NK-92 (cell line): ENCODE data around the gene APLP2.

Source experiments
- DNase-seq: peaks from one replicate; lab custom pipeline; 2025; ENCODE audit not compliant: unreplicated experiment; lab: John Stamatoyannopoulos, UW

The APLP2 gene

DNA sequence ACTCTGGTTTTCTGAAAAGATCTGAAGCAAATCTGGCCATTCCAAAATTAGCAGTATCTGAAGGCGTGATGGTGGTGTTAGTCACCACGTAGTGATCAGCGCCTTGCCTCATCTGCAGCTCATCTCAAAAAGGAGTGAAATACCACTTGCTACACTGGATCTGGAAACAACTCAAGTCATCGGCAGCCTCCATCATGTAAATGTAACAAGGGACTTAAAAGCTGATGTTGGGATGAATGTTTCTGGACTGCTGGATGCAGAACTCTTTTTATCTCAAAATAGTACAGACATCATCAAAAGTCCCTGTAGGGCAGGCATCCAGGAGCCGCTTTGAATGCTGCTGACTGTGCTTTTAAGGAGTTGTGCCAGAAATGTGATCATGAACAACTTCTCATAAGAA, 14.1 kb upstream of the APLP2 start:
- DNase-seq: no peak

DNA sequence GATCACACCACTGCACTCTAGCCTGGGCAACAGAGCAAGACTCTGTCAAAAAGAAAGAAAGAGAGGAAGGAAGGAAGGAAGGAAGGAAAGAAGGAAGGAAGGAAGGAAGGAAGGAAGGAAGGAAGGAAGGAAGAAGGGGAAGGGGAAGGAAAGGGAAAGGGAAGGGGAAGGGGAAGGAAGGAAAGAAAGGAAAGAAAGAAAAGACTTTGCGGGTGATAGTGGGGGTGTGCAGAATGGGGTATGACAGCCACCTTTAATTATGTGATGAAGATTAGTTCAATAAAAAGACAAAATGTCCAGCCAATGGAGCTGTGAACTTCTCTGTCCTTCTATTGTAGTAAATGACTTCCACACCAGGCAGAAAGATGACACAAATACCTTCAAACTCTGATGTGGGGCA, 8.7 kb upstream of the APLP2 start:
- no peak for DNase-seq

DNA sequence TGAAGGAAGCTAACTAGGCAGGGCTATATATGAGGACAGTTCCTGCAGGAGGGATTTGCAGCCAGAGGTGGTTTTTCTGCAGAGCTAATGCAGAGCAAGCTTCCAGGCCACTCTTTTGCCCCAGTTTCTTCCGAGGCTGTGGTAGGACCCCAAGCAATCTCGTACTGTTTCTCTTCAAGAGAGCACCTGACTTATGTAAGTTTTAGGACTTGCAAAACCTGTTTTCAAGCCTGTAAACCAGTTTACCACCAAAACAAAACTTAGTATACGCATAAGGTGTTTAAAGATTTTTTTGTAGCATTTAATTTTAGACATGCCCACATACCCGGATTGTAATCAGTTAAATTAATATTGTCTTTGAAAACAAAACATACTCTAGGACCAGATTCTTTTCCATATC, 7.7 kb upstream of the APLP2 start:
- DNase-seq: no peak

- no peak for DNase-seq
Observed at GRCh38 chr11:130063451-130063850, 6.2 kb upstream of the APLP2 start.

GRCh38 chr11:130064596-130064995, 5.1 kb upstream of the APLP2 start:
- no peak for DNase-seq

GRCh38 chr11:130066338-130066737, 3.4 kb upstream of the APLP2 start:
- no peak for DNase-seq

- DNase-seq: no peak
Observed at GRCh38 chr11:130068546-130068985, 1.1 kb upstream of the APLP2 start.

- no peak for DNase-seq
Observed at GRCh38 chr11:130068986-130069658, 572 bp upstream of the APLP2 start.

GRCh38 chr11:130070109-130070845, 583 bp downstream of the APLP2 start:
- DNase-seq: no peak

DNA sequence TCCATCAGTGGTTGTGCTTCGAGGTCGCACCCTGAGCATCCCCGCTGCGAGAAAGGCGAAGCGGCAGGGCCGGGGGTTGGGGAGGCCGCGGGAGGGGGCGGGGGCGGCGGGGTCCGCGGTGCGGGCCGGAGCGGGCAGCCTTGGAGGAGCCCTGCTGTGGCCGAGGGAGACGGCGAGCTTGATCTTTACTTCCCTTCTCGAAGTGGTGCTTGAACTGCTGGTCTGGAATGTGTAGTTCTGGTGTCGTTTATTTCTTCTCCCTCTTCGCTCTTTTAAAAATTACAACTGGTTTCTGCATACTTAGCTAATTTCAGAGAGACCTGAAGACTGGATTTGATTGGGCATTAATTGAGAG, 1.1 kb downstream of the APLP2 start:
- no peak for DNase-seq

DNA sequence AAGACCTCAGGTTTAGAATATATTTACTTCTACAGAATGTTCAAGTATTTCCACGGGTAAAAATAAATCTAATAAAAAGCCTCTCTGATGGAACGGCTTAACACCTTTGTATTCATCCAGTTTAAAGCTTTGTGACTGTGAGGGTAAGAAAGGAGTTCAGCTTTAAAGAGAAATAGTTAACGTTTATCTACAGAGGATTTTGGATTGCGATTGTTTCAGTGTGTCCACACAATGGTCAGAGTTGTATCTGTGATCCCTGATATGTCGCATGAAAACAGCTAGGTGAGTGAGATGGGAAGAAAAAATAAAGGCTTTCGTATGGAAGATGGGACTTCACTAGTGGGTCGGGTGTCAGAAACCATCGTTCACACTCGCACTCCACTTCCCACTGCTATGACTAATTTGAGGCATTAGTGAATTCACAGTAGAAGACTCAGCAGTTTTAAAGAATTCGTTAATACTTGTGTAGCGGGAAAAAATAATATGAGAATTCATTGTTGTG, 1.6 kb downstream of the APLP2 start:
- DNase-seq: no peak

DNA sequence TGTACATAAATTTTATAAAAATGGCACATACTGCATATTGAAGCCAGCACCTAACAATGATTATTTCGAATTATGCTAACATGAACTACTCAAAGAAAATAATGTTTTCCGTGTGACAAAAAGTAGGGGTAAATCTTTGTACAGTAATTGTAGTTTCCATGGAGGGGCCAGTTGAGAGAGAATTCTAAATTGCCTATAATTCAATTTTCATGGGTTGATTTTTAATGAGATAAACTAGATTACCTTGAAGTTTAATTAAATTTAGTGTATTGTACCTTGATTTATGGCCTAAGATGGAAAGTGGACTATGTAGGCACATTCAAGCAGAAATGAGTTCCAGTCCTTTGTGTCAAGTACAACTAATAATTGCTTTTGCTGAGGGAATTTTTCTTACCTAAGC, 5.0 kb downstream of the APLP2 start:
- DNase-seq: no peak

- DNase-seq: no peak
Observed at GRCh38 chr11:130076778-130077481, 7.2 kb downstream of the APLP2 start.

DNA sequence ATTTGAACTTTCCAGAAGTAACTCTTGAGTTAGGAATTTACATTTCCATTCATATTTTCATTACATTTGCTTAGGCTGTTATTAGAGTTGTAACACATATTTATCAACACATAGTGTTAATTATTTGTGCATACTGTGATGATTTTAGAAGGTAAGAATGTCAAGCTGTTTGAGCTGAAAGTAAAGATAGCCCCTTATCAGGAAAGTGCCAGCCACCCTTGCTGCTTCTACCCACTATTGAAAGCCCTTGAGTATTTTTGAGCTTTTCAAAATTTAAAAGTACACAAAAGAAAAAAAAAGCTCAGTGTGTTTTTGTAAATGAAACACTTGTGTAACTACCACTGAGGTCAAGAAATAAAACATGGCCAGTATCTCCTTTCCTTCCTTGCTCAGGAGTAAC, 8.0 kb downstream of the APLP2 start:
- DNase-seq: no peak

GRCh38 chr11:130078080-130078479, 8.4 kb downstream of the APLP2 start:
- DNase-seq: no peak

- no peak for DNase-seq
Observed at GRCh38 chr11:130085671-130086290, 16.1 kb downstream of the APLP2 start.

GRCh38 chr11:130086669-130087068, 17.0 kb downstream of the APLP2 start:
- no peak for DNase-seq

DNA sequence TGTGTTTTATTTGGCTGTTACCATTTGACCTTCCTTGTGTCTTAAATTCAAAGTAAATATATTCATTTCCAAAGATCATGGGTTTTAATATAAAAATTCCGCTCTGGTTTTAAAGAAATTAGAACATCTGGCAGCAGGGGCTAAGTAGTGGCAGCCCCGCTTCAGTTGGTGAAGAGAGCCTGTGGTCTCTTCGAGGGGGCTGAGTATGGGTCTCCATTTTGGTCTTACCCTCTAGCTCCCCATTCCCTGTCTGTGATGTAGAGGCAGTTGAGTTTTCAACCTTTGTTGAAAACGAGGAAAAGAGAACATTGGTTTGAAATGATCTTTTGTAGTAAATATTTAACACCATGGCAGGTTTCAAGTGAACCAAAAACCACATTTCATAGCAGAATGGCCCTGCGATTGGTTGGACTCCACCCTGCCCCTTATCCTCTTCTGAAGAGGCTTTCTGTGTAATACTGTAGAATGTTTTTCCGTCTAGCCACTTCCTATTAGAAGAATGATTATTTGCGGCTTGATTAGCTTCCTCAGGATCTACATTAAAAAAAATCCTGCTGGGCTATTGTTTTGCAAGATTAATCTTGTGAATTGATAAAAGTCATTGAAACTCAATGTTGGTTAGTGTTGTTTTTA, 17.7 kb downstream of the APLP2 start:
- DNase-seq: no peak

GRCh38 chr11:130088217-130088616, 18.5 kb downstream of the APLP2 start:
- no peak for DNase-seq

DNA sequence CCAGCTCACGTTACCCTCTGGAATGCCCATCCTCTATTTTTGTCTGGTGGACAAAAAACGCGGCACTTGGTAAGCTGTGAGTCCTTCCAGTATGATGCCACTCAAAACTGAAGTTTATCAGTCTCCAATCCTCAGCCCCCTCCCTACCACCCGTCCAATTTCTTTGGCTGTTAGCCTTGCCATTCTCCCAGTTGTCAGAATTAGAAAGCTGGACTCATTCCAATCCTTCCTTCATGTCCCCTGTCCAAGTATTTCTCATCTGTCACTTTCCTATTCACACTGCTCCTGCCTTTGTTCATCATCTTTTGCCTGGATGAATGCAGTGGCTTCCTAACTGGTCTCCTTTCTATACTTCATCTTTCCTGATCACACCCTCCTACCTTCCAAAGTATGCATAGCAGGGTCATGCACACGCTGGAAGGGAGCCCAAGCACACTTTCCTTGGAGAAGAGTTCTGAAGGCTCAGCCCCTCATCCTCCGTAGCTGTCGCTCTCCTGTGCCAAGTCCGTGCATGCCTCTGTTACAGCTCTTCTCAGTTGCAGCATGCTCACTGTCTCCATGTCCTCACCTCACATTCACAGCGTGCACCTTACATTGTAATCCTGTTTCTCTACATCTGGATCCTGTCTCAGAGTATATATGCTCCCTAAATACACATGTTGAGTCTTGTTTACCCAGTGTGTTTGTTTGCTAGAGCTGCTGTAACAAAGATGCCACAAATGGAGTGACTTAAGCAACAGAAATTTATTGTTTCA, 19.4 kb downstream of the APLP2 start:
- no peak for DNase-seq
